Measurements from ENCODE around the gene KISS1.

DNA sequence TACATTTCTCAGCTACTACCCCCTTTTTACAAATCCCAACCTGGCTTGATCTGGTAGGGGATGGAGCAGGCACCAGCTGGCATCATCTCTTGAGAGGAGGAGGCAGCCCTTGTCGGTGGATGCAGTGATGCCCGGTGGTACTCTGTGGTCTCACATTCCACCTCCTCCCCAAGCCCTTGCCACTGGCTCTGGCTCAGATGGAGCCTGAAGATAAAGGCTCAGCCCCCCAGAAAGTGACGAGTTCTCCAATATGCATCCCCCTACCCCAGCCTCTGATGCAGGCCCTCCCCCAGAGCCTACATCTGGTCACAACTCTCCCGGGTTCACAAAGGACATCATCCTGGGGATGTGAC, 21.3 kb upstream of the KISS1 start:
- TF ChIP-seq, protein P1, sequence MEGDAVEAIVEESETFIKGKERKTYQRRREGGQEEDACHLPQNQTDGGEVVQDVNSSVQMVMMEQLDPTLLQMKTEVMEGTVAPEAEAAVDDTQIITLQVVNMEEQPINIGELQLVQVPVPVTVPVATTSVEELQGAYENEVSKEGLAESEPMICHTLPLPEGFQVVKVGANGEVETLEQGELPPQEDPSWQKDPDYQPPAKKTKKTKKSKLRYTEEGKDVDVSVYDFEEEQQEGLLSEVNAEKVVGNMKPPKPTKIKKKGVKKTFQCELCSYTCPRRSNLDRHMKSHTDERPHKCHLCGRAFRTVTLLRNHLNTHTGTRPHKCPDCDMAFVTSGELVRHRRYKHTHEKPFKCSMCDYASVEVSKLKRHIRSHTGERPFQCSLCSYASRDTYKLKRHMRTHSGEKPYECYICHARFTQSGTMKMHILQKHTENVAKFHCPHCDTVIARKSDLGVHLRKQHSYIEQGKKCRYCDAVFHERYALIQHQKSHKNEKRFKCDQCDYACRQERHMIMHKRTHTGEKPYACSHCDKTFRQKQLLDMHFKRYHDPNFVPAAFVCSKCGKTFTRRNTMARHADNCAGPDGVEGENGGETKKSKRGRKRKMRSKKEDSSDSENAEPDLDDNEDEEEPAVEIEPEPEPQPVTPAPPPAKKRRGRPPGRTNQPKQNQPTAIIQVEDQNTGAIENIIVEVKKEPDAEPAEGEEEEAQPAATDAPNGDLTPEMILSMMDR (IDR thresholded peaks at IDR 0.05; ENCODE audit: low read depth, low read length, poor library complexity, severe bottlenecking), result no peak
- no peak for TF ChIP-seq EZH2phosphoT487 (IDR thresholded peaks at IDR 0.05; ENCODE audit: borderline replicate concordance, low read length)

Measured in DOHH2 (cell line).